T-helper 1 cell treated with Interleukin-12 subunit alpha and Interleukin-12 subunit beta and Interleukin-4 antibody, amounts not matched to agents 30 ng/mL and 1 ng/mL, for 36 hours (primary cell): Measurements from ENCODE around the gene SPINK4. TPM values are rescaled to one million over a fixed set of nuclear protein-coding genes. Genes with fewer than 3 reads are reported as not detected.

Experiments used
- intact Hi-C: fragments of 100-400 bp; cut with micrococcal nuclease; formaldehyde crosslinking; loops from one replicate; pipeline ENCODE4 v1.15.1; 2024
- total RNA-seq: library from RNA; stranded (reverse); gene quantifications from 2 replicates; pipeline ENCODE4 v1.2.3, GENCODE V29; 2022

The SPINK4 gene, protein sequence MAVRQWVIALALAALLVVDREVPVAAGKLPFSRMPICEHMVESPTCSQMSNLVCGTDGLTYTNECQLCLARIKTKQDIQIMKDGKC
- total RNA-seq: not detected in 2 replicates

GRCh38 chr9:33239921-33240320 is at the start of gene SPINK4:
Gene SPINK4 (plus strand): TSS chr9:33240167. CDS start chr9:33240209, 42 bp downstream.
- intact Hi-C loops: no loop called here

DNA sequence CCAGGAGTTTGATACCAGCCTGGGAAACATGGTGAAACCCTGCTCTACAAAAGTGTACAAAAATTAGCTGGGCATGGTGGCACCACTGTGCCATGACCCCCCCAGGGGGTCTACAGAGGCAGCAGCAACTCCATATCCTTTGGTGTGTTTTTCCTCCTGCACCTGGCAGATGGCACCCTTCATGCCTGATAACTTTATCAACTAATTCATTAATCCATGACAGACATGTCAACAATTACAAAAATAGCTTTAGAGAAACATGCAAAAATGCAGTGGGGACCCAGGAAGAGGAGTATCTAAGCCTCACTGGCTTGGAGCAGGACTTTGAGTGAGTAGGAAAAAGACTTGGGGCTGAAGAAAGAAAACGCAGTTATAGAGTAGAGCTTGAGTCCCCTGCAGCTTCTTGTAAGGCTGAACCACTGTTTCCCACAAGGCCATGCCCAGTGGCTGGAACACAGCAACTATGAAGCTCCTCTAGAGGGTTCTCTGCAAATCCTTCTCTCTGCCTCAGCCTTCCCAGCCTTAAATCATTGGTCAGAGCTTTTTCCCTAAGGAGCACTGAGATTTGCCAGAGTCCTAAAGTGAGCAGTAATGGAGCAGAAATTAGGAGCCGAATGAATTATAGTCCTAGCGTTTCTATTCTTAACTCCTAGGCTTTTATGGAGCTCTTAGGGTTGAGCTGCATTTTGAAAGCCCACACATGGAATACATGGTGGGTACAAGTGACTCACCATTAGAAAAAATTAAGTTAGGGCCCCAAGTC is 47.3 kb upstream of the SPINK4 start:
- intact Hi-C loops: no loop called here

GRCh38 chr9:33193818-33194217 is 46.1 kb upstream of the SPINK4 start:
- intact Hi-C loops: no loop called here

DNA sequence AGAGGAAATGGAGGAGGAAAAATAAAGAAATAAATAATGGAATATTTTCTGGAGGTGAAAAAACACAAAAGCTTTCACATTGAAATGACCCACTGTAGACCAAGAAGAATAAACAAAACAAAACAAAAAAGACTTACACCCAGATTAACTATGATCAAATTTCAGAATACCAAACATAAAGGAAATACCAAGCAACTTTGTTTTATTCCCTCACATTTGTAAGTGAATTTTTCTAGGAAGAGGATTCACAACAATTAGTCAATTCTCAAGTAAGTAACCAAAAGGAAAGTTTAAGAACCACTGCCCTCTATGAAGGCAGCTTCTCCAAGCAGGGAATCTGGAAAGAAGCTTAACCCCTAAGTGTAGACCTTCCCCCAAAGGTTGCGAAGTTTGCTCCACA is 43.2 kb upstream of the SPINK4 start:
- intact Hi-C loops: no loop called here

GRCh38 chr9:33197279-33198152 is 42.5 kb upstream of the SPINK4 start:
- intact Hi-C loops: no loop called here

GRCh38 chr9:33198165-33198564 is 41.8 kb upstream of the SPINK4 start:
- intact Hi-C loops: no loop called here

- intact Hi-C loops: loop anchor here (2.0 kb wide), 1 partner anchor 35 kb away; the partner anchor contains the start of gene B4GALT1
These were observed 37.9 kb upstream of the SPINK4 start for GRCh38 chr9:33202018-33202417.

- intact Hi-C loops: loop anchor here (2.0 kb wide), 1 partner anchor 36 kb away; the partner anchor contains the start of gene B4GALT1
These were observed 37.3 kb upstream of the SPINK4 start for GRCh38 chr9:33202552-33203201.

DNA sequence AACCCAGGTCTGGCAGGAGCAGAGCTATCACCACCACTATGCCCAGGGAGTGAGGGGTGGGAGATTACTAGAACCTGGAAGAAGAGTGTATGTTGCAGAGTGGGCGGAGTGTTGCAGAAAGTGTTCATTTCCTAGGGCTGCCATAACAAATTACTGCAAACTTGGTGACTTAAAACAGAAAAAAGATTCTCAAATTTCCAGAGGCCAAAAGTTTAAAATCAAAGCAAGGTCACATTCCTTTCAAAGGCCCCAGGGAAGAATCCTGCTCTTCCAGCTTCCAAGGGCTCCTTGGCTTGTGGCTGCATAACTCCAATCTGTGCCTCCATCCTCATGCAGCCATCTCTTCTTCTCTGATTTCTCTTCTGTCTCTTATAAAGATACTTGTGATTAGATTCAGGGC is 30.6 kb upstream of the SPINK4 start:
- intact Hi-C loops: no loop called here

DNA sequence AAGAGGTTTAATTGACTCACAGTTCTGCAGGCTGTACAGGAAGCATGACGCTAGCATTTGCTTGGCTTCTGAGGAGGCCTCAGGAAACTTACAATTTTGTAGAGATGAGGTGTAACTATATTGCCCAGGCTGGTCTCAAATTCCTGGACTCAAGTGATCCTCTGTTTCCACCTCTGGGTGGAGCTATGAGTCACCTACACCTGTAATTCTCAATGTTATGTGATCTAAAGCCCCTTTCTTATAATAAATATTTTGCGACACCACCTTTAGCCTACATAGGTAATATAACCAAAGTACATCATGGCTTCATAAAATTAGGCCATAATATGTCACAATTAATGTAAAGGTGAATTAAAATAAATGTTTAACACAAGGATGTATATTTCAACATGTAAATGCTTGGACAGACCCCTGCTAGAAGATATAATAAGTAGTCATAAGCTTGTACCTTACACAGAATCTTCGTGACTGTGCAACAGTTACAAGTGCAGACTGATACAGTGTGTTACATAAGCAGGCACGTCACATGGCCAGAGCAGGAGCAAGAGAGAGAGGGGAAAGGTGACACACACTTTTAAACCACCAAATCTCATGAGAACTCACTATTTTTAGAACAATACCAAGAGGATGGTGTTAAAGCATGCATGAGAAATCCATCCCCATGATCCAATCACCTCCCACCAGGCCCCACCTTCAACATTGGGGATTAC is 29.8 kb upstream of the SPINK4 start:
- intact Hi-C loops: no loop called here

DNA sequence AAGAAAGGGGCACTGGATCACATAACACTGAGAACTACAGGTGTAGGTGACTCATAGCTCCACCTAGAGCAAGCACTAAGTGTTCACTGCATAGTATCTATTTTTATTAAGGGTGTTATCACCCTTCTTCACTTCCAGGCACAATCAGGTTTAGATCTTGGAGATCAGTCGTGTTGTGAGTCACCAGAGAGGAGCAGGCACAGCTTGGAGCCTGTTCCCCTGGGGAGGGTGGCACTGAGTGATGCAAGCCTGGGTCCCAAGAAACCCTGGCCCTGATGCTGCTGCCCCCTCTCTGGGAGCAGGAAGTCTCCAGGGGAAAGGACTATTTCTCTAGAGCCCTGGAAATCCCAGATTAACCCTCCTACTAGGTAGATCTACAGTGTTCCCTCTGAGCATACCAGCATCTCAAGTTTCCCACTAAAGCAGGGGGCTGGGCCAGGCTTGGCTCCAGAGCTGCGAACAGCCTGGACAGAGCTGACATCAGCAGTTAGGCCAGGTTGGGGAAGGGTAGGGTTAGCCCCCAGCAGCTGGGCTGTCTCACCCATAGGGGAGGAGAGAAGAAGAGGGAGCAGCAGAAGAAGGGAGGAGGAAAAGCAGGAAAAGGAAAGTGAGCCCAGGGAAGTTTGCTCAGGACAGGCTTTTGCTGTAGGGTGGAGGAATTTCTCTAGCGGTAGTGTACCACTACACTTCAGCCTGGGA is 28.1 kb upstream of the SPINK4 start:
- intact Hi-C loops: no loop called here

- intact Hi-C loops: no loop called here
These were observed 19.0 kb upstream of the SPINK4 start for GRCh38 chr9:33220681-33221567.

DNA sequence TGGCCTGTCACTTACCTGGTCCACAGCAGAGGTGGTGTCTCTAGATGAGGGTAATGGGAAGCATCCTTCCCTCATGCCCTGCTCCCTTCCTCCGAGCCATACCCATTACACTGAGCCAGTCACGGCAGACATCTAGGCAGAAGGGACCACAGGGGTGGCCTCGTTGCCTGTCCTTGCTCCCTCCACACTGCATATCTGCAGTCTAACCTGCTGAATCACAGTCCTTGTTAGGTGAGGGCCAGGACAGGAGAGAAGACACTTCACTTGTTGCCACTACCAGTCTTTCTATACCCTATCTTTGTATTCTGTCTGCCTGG is 18.4 kb upstream of the SPINK4 start:
- intact Hi-C loops: no loop called here

DNA sequence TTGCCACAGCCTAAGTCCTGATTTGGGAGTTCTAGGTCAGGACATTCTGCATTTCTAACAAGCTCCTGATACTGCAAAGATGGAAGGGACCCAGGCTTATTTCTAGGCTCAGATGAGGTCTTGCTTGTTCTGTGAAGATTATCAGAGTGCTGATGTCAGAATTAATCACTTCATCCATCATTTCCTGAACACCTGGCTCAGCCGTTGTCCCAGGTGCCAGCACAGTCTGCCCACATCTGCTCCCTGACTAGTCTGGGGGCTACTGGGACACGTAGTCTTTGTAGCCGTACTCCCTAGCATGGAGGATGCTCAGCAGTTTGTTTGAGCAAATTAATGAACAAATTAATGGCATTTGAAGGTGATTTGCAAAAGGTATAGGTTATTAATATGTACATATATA is 17.9 kb upstream of the SPINK4 start:
- intact Hi-C loops: no loop called here

- intact Hi-C loops: loop anchor here (2.0 kb wide), 1 partner anchor 199 kb away; the partner anchor contains the start of gene DNAJA1
These were observed 16.3 kb upstream of the SPINK4 start for GRCh38 chr9:33223696-33224095.

DNA sequence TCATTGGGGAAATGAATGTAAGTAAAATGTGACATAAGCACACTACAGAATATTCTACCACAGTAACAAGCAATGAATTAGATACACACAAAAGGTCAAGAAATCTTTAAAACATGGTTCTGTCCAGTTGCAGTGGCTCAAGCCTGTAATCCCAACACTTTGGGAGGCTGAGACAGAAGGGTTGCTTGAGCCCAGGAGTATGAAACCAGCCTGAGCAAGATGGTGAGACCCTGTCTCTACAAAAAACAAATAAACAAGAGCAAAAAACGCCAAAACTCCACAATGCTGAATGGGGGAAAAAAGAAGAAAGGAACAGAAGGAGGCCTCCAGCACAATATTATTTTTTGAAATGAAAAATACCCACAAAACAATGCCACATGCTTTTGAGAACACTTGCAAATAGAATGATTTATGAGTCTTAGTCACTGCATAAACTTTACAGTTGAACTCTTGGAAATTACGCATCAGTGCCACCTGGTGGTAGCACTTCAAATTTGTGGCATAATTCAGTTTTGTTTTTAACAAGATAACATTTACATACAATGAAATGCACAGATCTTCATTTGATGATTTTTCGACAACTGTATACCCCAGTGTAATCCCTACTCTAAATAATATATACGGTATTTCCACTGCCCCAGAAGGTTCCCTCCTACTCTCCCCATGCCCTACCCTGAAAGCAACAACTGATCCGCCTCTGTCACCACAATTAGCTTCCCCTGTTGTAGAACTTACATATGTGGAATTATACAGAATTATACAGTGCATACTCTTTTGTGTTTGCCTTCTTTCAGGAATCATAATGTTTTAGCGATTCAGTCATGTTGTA is 14.4 kb upstream of the SPINK4 start:
- intact Hi-C loops: loop anchor here (1.0 to 5.0 kb wide), 9 partner anchors 39 to 846 kb away; partner anchors contain the start of genes APTX, BAG1, DNAJA1 and SMU1

DNA sequence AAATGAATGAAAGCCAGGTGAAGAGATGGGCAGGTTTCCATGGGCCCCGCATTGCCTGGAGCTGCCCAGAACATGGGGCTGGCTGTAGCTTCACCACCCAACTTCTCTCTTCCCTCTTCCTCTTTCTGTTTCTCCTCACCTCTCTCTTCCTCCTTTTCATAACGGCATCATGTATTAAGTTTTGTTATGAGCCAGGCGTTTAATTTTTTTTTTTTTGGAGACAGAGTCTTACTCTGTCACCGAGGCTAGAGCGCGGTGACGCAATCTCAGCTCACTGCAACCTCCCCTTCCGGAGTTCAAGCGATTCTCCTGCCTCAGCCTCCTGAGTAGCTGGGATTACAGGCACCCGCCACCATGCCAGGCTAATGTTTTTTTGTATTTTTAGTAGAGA is 13.0 kb upstream of the SPINK4 start:
- intact Hi-C loops: loop anchor here (5.0 kb wide), 1 partner anchor 645 kb away; no protein-coding TSS in a partner anchor

GRCh38 chr9:33227741-33228140 is 12.2 kb upstream of the SPINK4 start:
- intact Hi-C loops: loop anchor here (5.0 kb wide), 1 partner anchor 645 kb away; no protein-coding TSS in a partner anchor
